Esophagus muscularis mucosa (tissue), 3 donors: ENCODE data around the gene AUH.

Experiments used
- CTCF ChIP-seq, 3 experiments: fragments of 200-600 bp in 2 of 3; fragments of 450-650 bp in 1 of 3; sonication (generic) in 2 of 3; IDR thresholded peaks; one replicate each; pipeline ENCODE4 v1.5.1; 2017 to 2019; ENCODE audit warnings: antibody characterized with exemption in 3 of 3, mild to moderate bottlenecking in 2 of 3, moderate library complexity in 1 of 3
- POLR2AphosphoS5 ChIP-seq, 2 donors: sonication (generic); formaldehyde crosslinking; IDR thresholded peaks; one replicate each; pipeline ENCODE4 v1.6.1; 2017; ENCODE audit warnings: antibody characterized with exemption in 2 of 2

DNA sequence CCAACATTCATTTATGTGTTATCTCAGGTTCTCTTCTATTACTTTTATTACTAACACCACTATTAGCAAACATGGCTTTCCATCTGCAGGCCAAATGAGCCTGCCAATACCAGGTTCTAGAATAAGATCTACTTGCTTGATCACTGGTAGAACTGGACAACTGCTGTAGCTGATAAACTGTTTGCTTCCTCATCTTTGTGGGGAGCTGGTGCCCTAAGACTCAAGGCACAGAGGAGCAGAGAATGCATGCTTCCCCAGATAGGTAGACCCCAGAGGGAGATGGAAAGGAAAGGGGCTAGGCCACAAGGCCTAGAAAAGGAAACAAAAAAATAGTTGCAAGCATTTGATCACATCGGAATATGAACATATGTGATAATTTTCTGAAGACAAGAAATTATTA lies 30.7 kb upstream of the AUH start:
- TF ChIP-seq CTCF (IDR thresholded peaks at IDR 0.05) (no peak), POLR2AphosphoS5 (IDR thresholded peaks at IDR 0.05) (no peak)
